Activated CD4-positive, alpha-beta T cell treated with anti-CD3 and anti-CD28 coated beads for 4 hours (primary cell): Measurements from ENCODE around the gene KISS1.

Source experiments
- DNase-seq, 2 donors: peaks; one replicate each; pipeline ENCODE4 v3.0.0-alpha.2; 2020

KISS1 gene

GRCh38 chr1:204216880-204217647 is 20.8 kb upstream of the KISS1 start:
- no peak for DNase-seq

- DNase-seq = no peak
These were observed 19.9 kb upstream of the KISS1 start for GRCh38 chr1:204216236-204216635.

GRCh38 chr1:204213668-204214662 is 17.7 kb upstream of the KISS1 start, which contains the start of gene GOLT1A:
Gene GOLT1A (minus strand): TSS chr1:204213988. CDS start chr1:204213906, 82 bp downstream.
- peak; percentile 41 to 42 for DNase-seq

- DNase-seq = no peak
These were observed 16.4 kb upstream of the KISS1 start for GRCh38 chr1:204212715-204213114.

- no peak for DNase-seq
These were observed 14.8 kb upstream of the KISS1 start for GRCh38 chr1:204211046-204211445.

GRCh38 chr1:204207136-204207616 is 10.9 kb upstream of the KISS1 start:
- DNase-seq = peak; percentile 68 to 75

GRCh38 chr1:204206121-204206520 is 9.8 kb upstream of the KISS1 start:
- no peak for DNase-seq

GRCh38 chr1:204205486-204205885 is 9.2 kb upstream of the KISS1 start:
- DNase-seq = no peak

GRCh38 chr1:204204944-204205343 is 8.7 kb upstream of the KISS1 start:
- DNase-seq = no peak

GRCh38 chr1:204203206-204203767 is 7.0 kb upstream of the KISS1 start:
- DNase-seq = no peak

GRCh38 chr1:204202481-204202880 is 6.2 kb upstream of the KISS1 start:
- no peak for DNase-seq

GRCh38 chr1:204201348-204202040 is 5.2 kb upstream of the KISS1 start:
- no peak for DNase-seq

- DNase-seq = no peak
These were observed 3.3 kb upstream of the KISS1 start for GRCh38 chr1:204199579-204199978.

GRCh38 chr1:204198348-204199340 is 2.4 kb upstream of the KISS1 start:
- DNase-seq = no peak

GRCh38 chr1:204197068-204197467 is 777 bp upstream of the KISS1 start:
- no peak for DNase-seq

- DNase-seq = no peak
These were observed 1.5 kb downstream of the KISS1 start for GRCh38 chr1:204194771-204195170.

GRCh38 chr1:204194080-204194479 is 2.2 kb downstream of the KISS1 start:
- DNase-seq = no peak

- DNase-seq = no peak
These were observed 3.5 kb downstream of the KISS1 start for GRCh38 chr1:204192589-204193352.

- DNase-seq = no peak
These were observed 4.2 kb downstream of the KISS1 start for GRCh38 chr1:204192046-204192445.

GRCh38 chr1:204191456-204191855 is 4.8 kb downstream of the KISS1 start:
- no peak for DNase-seq
